ENCODE results near the gene DLG2. TPM values are rescaled to one million over a fixed set of nuclear protein-coding genes. Genes with fewer than 3 reads are reported as not detected.
A peak's percentile ranks its signal among the peaks of the same experiment; 100 is the strongest.

Gene DLG2
- total and polyA plus RNA-seq, 12 donors, result 1.0 to 14.8 (median 7.4) TPM

DNA sequence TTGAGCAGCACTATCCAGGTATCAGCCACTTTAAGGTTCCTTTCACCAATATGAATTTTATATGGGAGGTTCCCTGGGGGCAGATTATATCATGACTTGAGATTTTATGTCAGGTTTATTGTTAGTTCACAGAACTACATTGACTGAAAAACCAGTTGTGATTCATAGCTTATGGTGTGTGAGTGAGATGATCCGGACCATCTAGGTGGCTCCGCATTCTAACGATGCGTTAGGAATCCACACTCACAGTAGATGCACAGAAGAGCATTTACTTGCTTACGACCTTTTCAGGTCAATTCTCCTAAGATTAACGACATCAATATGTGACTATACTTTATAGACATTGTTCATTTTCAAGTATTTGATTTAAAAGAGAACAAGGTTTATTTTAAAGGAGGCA, 1356.7 kb downstream of the DLG2 start:
- WGBS, 2 donors, result 92 to 93% methylated on average over 6 of the region's 6 CpGs
- H3K4me1 ChIP-seq, result no peaks in the 10 kb centered on the region
- intact Hi-C loops (cut with DNase I), result no loop called here

DNA sequence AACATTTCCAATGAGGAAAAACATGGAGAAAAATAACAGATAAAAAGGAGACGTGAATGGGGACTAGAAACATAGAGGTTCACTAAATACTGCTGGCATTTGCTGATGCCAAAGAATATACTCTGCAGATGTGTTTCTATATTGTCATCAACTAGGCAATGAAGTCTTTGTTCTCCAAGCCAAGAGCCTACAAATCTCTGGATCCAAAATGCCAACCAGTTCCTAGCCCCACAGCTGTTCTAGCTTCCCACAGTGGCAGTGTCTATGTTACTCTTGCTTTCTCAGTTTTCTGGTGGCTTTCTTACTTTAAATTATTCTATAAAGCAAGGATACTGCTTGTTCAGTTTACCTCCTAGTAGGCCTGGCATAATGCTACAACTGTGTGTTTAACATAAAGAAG, 1363.1 kb downstream of the DLG2 start:
- no peak overlapping the region for H3K4me3 ChIP-seq
- no peaks in the 10 kb centered on the region for H3K36me3 ChIP-seq
- H3K4me1 ChIP-seq, result no peaks in the 10 kb centered on the region
- intact Hi-C loops (cut with DNase I), result no loop called here
- ATAC-seq, result no peak
- no peak for DNase-seq
- H3K27me3 ChIP-seq, result no peaks in the 10 kb centered on the region
- 79% methylated on average over 1 of the region's 1 CpG for WGBS, 2 donors
- no peak overlapping the region for H3K27ac ChIP-seq
- no peaks in the 10 kb centered on the region for H3K9me3 ChIP-seq
- TF ChIP-seq, protein P1, sequence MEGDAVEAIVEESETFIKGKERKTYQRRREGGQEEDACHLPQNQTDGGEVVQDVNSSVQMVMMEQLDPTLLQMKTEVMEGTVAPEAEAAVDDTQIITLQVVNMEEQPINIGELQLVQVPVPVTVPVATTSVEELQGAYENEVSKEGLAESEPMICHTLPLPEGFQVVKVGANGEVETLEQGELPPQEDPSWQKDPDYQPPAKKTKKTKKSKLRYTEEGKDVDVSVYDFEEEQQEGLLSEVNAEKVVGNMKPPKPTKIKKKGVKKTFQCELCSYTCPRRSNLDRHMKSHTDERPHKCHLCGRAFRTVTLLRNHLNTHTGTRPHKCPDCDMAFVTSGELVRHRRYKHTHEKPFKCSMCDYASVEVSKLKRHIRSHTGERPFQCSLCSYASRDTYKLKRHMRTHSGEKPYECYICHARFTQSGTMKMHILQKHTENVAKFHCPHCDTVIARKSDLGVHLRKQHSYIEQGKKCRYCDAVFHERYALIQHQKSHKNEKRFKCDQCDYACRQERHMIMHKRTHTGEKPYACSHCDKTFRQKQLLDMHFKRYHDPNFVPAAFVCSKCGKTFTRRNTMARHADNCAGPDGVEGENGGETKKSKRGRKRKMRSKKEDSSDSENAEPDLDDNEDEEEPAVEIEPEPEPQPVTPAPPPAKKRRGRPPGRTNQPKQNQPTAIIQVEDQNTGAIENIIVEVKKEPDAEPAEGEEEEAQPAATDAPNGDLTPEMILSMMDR (IDR thresholded peaks at IDR 0.05), result no peak

More for the DNA sequence above, 1356.7 kb downstream of the DLG2 start:
- Histone ChIP-seq H3K27me3 (no peaks in the 10 kb centered on the region), H3K4me3 (no peak overlapping the region), H3K9me3 (no peaks in the 10 kb centered on the region), H3K27ac (no peak overlapping the region), H3K36me3 (no peaks in the 10 kb centered on the region)
- DNase-seq (no peak), ATAC-seq (no peak)
- TF ChIP-seq, protein P1 (IDR thresholded peaks at IDR 0.05), result no peak

DNA sequence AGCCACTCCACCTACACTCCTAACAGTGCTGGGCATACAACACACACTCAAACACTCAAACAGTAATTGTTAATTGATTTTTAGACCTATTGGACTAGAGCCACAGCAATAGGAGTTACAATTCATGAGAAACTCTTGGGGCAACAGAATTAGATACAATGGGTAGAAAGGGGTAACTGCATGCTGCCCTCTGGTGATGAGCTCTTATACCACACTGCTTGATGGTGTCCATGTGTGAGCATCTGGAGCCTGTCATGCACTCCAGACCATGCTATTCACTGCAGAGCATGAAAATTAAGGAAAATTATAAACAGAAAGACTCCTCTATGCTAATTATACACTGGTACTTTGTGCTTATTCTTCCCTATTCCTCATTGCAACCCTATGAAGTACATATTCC, 1365.4 kb downstream of the DLG2 start:
- H3K9me3 ChIP-seq, result no peaks in the 10 kb centered on the region
- no peak overlapping the region for H3K4me3 ChIP-seq
- intact Hi-C loops (cut with DNase I), result no loop called here
- DNase-seq (no peak), ATAC-seq (no peak)
- no peak overlapping the region for H3K27ac ChIP-seq
- H3K27me3 ChIP-seq, result no peaks in the 10 kb centered on the region
- H3K4me1 ChIP-seq, result no peaks in the 10 kb centered on the region
- TF ChIP-seq, protein P1 (IDR thresholded peaks at IDR 0.05), result peak in 4 of 9 donors; percentile 12 to 33 (median 26)
- H3K36me3 ChIP-seq, result no peaks in the 10 kb centered on the region

DNA sequence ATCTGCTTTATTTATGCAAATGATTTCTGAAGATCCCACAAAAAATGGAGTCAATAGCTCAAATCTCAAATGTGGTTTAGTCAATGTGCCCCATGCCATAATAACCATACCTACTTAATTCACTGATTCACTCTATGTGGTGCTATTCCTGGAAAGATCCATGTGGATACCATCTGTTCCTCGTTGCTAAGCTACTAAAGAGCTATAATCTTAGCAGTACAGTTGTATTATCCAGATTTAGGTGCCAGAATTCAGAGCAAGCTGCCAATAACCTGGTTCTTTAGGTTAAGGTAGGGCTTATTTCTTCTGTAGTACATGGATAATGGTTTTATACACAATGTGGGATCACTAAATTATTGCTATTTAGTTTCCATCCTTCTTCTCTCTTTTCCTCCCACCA, 1366.3 kb downstream of the DLG2 start:
- H3K27ac ChIP-seq, result no peak overlapping the region
- no peaks in the 10 kb centered on the region for H3K36me3 ChIP-seq
- no peak overlapping the region for H3K4me3 ChIP-seq
- WGBS, 2 donors, result 26 to 42% methylated on average over 1 of the region's 1 CpG
- ATAC-seq (no peak), DNase-seq (no peak)
- H3K4me1 ChIP-seq, result no peaks in the 10 kb centered on the region
- no peaks in the 10 kb centered on the region for H3K9me3 ChIP-seq
- TF ChIP-seq, protein P1 (IDR thresholded peaks at IDR 0.05), result no peak
- intact Hi-C loops (cut with DNase I), result no loop called here
- H3K27me3 ChIP-seq, result no peaks in the 10 kb centered on the region

Measured in heart right ventricle (tissue), 16 donors.